ENCODE results near the gene IER2.

The IER2 gene

DNA sequence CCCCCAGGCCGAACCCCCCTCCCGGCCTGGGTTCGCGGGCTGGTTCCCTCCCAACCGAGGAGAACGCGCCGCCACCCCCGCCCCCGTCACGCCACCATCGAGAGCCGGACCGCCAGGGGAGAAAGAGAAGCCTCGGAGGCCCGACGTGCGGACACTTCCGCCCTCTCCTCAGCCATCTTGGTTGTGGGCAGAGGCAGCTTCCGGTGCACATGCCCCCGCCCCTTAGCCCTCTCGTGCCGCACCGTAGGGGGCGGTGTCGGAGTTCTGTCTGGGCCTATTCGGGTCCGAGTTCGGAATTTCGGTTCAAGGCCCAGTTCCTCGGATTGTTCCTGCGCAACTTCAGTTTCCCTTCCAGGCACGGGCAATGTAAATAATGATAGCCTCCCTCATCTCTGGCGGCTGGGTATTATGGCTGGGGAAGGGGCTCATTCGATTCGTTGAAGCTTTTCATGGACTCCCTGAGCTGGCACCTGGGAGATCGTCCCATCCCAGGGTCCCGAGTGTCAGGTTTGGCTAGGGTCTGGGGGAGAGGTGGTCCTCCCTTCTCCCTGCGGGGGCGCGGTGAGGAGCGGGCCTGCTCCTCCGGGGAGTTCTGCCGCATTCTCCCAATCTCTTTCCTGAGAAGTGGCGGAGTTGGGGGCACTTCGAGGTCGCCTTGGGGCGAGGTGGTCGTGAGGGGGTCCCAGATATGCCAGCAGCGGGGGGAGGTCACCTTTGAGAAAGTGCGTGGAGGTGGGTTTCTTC, at the start of gene IER2, which contains the start of gene STX10:
Gene IER2, plus strand, starts transcription at position 225 of the 744 bp plus-strand sequence. CDS start 2,776 bp downstream, outside the sequence.
Gene STX10, minus strand, starts transcription at position 189 of the 744 bp plus-strand sequence. CDS start 202 bp downstream, outside the sequence.
- peak; percentile 78 to 90 for DNase-seq (ENCODE audit: low read depth in 2 of 2, low spot score in 1 of 2)

DNA sequence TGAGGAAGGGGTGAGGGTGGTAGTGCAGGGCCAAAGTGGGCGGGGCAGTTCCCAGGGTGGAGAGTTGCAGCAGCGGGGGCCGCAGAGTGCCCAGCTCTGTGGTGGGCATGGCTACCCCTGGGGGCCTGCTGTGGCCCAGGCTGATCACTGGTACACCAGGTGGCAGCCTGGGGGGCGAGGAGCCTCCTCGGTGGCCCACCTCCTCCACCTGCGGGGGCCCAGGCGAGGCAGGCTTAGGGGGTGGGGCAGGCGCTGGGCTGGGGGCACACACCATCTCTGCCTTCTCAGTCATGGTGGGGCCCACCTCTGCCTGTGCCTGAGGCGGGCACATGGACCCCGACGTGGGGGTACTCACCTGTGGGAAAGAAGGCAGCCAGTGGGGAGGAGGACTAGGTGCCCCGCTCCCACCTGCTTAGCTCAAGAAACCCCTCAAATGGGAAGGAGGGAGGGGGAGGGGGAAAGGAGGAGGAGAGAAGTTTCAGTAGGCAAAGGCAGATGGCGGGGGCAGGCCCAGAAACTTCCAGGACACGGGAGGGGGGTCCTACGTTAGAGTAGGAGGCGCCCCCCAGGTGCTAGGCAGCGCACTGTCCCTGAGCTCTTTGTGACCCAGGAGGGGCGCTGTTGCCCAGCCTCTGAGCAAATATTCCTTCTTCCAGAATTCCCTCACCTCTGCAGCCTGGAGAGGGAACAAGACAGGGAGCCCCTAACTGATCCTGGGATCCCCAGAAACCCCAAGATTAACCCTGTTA, 49.2 kb upstream of the IER2 start:
- no peak for DNase-seq (ENCODE audit: low read depth in 2 of 2, low spot score in 1 of 2)

DNA sequence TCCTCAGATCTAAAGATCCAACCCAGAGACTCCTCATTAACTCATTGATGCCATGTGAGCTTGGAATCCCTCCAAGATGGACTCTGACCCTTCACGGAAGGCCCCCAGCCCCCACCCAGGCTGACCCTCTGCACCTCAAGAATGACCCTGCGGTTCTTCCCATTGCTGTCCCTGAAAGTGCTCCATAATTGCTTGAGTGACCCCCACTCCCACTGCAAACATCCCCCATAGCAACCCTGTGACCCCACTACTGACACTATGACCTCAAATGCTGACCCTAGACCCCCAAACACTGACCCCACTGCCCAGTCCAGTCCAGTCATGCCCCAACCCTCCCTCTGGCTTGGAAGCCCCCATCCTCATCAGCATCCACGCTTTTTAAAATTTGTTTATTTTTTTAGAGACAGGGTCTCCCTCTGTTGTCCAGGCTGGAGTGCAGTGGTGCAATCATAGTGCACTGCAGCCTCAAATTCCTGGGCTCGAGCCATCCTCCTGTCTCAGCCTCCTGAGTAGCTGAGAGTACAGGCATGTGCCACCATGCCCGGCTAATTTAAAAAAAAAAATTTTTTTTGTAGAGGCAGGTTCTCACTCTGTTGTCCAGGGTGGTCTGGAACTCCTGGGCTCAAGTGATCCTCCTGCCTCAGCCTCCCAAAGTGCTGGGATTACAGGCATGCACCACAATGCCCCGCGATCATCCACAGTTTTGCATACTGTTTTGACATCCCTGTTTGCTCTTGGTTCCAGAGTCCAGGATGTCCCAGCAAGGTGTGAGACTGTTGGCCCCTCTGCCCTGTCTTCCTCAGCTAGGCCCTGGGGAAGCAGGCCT, 48.4 kb upstream of the IER2 start:
- no peak for DNase-seq (ENCODE audit: low read depth in 2 of 2, low spot score in 1 of 2)

GRCh38 chr19:13102416-13102665, 47.9 kb upstream of the IER2 start:
- no peak for DNase-seq (ENCODE audit: low read depth in 2 of 2, low spot score in 1 of 2)

DNA sequence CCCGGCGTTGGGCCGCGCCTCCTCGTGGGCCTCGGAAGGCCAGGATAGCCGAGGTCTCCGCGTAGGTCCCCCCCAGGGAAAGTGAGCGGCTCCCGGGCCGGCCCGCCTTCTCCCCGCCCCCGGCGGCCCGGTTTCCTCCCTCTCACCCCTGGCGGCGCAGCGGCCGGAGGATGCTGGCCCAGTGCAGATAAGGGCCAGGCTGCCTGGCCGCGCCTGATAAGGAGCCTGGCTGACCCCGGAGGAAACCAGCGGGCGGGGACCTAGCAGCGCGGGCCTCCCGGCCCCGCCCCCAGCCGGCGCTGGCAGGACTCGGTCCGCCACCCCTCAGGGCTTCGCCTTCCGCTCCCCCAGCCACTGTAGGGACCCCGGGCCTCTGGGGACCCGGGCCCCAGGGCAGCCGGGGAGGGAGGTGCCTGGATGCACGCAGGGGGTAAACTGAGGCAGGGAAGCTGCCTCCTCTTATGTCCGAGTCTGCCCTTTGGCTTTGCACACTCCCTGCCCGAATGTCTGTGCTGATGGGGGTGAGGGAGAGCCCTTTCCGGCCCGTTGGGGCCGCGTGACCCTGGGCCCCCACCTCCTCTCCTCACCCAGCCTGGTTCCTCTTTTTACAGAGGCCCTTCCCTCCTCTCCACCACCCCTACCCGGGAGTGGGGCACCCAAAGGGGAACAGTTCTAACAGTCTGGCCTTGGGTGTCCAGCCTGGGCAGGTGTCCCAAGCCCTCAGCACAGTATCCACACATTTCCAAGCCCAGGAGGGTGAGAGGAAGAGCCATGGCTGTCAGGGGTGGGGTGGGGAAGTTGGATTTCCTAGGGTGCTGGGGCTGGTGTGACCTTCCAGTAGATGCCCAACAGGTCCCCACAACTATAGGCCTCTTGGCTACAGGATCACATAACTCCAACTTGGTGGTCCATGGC, 47.3 kb upstream of the IER2 start, which contains the start of gene LYL1:
Gene LYL1, minus strand, starts transcription at position 193 of the 915 bp plus-strand sequence. CDS start 1,687 bp downstream, outside the sequence.
- DNase-seq (ENCODE audit: low read depth in 2 of 2, low spot score in 1 of 2): no peak

DNA sequence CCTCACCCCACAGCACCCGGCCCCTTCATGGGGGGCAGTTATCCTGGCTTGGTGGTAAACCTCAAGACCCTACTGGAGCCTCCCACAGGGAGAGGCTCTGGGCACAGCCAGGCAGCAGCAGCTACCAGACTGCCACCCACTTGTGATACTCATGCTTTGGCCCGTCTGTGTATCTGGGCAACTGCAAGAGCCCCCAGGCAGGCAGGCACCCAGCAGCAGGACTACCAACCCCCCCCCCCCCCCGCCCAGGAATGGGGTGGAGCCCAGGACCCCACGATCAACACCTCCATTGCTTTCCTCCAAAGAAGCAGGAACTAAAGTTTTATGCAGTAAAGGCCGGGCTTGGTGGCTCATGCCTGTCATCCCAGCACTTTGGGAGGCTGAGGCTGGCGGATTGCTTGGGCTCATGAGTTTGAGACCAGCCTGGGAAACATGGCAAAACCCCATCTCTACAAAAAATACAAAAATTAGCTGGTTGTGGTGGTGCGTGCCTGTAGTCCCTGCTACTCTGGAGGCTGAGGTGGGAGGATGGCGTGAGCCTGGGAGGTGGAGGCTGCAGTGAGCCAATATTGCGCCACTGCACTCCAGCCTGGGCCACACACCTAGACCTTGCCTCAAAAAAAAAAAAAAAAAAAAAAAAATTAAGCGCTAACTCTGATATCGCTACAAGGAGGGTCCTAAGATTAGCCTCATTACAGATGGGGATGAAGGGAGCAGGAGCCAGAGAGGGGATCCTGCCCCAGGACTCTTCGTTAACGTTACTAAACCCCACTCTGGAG, 46.4 kb upstream of the IER2 start:
- DNase-seq (ENCODE audit: low read depth in 2 of 2, low spot score in 1 of 2): no peak

DNA sequence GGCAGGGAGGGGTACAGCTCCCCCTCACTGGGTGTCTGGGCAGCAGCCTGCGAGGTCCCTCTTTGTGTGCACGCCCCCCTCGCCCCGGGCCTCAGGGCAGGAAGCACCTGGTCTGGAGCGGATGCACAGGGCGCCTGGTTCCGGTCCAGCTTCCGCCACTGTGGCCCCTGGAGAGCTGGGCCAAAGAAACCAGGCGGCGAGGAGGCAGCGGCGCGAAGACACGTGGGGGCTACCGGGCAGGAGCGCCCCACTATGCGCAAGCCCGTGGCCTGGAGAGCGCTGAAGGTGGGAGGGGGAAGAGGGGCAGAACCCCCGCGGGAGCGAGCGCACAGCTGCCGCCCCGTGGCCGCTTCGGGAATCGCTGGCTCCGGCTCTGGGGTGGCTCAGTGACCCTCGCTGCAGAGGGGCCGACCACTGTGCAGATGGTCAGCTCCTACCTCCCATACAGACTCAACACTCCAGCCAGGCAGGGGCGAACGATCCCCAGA, 45.8 kb upstream of the IER2 start:
- DNase-seq (ENCODE audit: low read depth in 2 of 2, low spot score in 1 of 2): no peak

DNA sequence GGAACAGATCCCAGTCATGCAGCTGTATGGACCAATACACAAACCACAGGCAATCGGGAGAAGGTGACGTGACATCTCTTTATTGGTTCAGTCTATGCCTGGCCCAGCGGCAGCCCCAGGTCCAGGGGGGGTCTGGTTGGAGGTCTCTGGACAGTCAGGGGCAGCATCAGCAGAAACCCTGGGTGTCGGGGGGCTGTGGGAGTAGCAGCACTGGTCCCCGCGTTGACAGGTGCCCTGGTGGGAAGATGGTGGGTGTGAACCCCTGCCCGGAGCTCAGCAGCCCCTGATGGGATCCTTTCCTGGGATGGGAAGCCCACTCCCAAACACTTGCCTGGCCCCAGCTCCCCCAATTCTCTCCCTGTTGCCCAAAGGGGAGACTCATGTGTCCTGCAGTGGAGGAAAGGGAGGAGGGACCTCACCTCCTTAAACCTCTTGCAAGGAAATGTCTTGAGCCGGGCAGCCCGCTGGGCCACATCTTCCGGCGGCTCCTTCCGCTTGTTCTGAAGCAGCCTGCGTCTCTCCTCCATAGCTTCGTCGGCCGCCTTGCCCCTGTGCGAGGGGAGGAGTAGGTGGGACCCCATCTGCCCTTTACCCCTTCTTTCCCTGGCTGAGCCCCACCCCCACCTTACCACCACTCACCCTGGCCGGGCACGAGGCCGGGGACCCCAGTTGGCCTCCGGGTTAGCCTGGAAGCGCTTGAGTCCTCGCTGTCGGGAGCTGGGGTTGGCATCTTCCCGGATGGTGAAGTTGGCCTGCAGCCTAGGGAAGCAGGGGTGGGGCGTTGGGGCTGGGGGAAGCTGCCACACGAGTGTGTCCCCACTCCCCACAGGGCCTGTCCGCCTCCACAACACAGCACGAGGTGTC, 45.1 kb upstream of the IER2 start:
- DNase-seq (ENCODE audit: low read depth in 2 of 2, low spot score in 1 of 2): no peak

DNA sequence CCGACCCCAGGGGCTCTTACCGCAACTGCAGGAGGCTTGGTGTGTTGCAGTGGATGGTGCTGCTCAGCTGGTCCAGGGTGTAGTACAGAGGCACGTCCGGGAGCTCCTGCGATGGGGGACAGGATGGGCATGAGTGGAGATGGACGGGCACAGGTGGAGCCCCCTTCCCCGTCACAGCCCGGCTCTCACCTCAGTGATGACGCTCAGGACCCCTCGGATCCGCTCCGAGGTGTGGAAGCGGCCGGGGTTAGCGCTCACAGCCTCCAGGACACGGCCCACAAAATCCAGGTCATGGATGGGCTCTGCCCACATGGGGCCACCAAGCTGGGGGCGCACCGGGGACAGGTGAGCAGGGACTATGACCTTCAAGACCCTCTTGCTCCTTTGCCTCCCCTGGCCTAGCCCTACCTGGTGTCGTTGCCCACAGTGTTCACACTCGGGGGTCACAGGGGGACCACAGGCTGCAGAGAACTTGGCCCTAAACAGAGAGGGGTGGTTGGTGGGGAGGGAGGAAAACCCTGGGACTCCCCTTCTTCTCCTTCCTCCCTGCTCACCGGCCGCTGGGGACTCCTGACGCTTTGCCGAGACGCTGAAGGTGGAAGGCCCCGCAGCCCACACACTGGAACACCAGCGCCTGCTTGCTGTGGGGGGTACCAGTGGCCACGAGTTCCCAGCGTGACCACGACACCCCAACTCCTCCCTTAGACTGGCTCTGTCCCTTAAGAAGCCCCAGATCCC, 40.7 kb upstream of the IER2 start:
- DNase-seq (ENCODE audit: low read depth in 2 of 2, low spot score in 1 of 2): no peak

DNA sequence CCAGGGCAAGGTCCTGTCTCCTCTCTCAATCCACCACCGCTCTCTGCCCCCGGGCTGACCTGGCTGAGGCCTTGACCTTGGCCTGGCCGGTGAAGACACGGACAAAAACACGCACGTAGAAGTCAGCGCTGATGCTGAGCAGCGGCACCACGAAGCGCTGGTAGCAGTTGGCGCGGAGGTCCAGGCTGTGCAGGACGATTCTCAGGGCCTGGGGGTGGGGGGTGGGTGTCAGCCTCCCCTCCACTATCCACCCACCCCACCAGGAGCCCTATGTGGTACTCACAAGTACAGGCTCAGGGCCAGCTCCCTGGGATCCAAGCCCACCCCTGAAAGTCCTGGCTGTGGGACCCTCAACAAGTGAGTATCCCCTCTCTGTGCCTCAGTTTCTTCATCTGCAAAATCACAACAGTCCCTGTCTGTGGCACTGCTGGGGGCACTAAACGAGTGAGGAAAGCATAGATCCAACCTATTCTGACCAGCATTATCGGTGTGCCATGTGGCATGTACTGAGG, 40.1 kb upstream of the IER2 start:
- no peak for DNase-seq (ENCODE audit: low read depth in 2 of 2, low spot score in 1 of 2)

GRCh38 chr19:13112555-13112954, 37.7 kb upstream of the IER2 start:
- DNase-seq (ENCODE audit: low read depth in 2 of 2, low spot score in 1 of 2): no peak

- DNase-seq (ENCODE audit: low read depth in 2 of 2, low spot score in 1 of 2): no peak
Observed at GRCh38 chr19:13115936-13116281, 34.3 kb upstream of the IER2 start.

DNA sequence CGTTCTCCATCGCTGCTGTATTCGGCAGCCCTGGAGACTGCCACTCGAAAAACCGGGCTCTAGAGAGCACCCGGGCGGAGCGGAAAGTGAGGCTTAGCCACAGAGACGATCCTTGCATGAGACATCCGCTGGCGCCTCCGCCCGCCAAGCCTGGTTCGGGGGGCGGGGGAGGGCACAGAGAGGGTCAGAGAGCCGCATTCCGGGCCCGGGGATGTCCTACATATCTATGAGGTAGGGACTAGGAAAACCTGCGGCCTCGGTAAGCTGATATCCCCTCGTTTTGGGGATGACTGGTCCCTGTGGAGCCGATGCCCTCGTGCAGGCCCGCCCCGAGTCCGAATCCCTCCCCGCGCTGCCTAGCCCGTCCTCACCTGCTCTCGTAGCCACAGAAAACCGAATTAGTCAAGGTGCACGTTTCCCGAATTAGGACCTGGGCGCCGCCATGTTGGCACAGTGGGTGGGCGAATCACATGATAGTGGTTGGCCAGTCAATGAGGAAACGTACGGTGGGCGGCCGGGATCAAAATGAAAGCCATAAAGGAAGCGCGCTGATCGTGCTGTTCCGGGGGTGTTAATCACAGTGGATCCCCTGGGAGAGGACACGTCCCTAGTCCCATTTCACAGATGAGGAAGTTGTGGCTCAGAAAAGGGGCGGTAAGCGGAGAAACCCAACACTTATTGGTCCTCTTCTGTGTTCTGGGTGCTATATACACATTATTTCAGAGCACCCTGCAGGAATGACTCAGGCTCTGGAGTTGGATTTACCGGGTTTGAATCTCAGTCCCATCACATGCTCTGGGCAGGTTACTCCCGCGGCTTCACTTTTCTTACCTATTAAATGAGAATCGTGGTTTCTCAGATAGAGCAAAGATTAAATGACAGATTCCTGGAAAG, 33.7 kb upstream of the IER2 start, which contains the start of gene TRMT1:
Gene TRMT1, minus strand, starts transcription at position 459 of the 894 bp plus-strand sequence. Its CDS starts 341 bp downstream, at position 118.
- peak; percentile 85 to 89 for DNase-seq (ENCODE audit: low read depth in 2 of 2, low spot score in 1 of 2)

DNA sequence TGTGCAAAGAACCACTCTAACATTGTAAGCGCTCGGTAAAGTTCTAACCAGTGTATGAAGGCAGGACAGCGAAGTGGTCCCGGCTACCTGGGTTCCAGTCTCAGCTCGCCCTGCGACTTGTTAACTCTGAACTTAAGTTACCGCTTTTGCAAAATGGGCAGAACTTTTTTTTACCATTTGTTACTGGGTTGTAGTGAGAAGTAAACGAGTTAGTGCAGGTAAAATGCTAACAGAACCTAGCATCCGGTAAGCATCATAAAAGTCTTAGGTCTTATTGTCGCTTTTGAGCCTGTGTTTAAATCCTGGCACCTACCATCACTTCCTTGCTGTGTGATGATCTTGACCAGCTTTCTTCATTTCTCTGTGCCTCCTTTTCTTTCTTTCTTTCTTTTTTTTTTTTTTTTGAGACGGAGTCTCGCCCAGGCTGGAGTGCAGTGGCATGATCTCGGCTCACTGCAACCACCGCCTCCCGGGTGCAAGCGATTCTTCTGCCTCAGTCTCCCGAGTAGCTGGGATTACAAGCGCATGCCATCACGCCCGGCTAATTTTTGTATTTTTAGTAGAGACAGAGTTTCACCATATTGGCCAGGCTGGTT, 32.9 kb upstream of the IER2 start:
- DNase-seq (ENCODE audit: low read depth in 2 of 2, low spot score in 1 of 2): no peak

GRCh38 chr19:13117772-13118423, 32.3 kb upstream of the IER2 start, which contains the start of gene NACC1:
TSS of gene NACC1 (plus strand) at chr19:13118264. CDS start at chr19:13135208, 16,944 bp downstream.
- peak; percentile 65 to 81 for DNase-seq (ENCODE audit: low read depth in 2 of 2, low spot score in 1 of 2)

Data from stimulated activated CD8-positive, alpha-beta memory T cell treated with anti-CD3 and anti-CD28 coated beads, Interleukin-4, amount 100 ng/mL, for 4 hours (primary cell).